GM06990 (cell line): ENCODE results near the gene HMCES.

Experiments used
- DNase-seq: peaks from one replicate; pipeline ENCODE4 v3.0.0-alpha.2; 2011; ENCODE audit not compliant: insufficient read length; ENCODE audit errors: extremely low read depth
- H3K27me3 ChIP-seq: replicated peaks from 2 replicates; pipeline ENCODE4 v1.6.0; 2011; ENCODE audit warnings: low read length; ENCODE audit not compliant: control insufficient read depth, insufficient read depth
- H3K36me3 ChIP-seq: 2 replicates; pipeline ENCODE4 v1.5.1; 2011; ENCODE audit warnings: low read length; ENCODE audit not compliant: control insufficient read depth, insufficient read depth
- H3K4me3 ChIP-seq: replicated peaks from 2 replicates; pipeline ENCODE4 v1.5.1; 2011; ENCODE audit warnings: low read depth, mild to moderate bottlenecking, control low read depth, low read length
- CTCF ChIP-seq: IDR thresholded peaks from 2 replicates; pipeline ENCODE4 v1.5.1; 2011; ENCODE audit warnings: low read length, control low read depth, mild to moderate bottlenecking, inconsistent platforms; ENCODE audit not compliant: insufficient read depth, poor library complexity, severe bottlenecking

The HMCES gene

GRCh38 chr3:129308636-129309035, 30.0 kb downstream of the HMCES start:
- no peak for TF ChIP-seq CTCF
- no peak overlapping the region for H3K4me3 ChIP-seq
- no peaks in the 10 kb centered on the region for H3K27me3 ChIP-seq
- H3K36me3 ChIP-seq = peaks cover 1% of the 10 kb centered on the region
- no peak for DNase-seq

GRCh38 chr3:129310111-129311011, 31.7 kb downstream of the HMCES start:
- Histone ChIP-seq H3K4me3 (no peak overlapping the region), H3K36me3 (peaks cover 1% of the 10 kb centered on the region), H3K27me3 (no peaks in the 10 kb centered on the region)
- DNase-seq = no peak
- no peak for TF ChIP-seq CTCF

GRCh38 chr3:129311054-129311902, 32.6 kb downstream of the HMCES start:
- no peak for DNase-seq
- no peaks in the 10 kb centered on the region; the same call in 1 of the 2 replicates for H3K36me3 ChIP-seq
- TF ChIP-seq CTCF = no peak
- no peak overlapping the region for H3K4me3 ChIP-seq
- no peaks in the 10 kb centered on the region for H3K27me3 ChIP-seq

GRCh38 chr3:129312021-129312639, 33.5 kb downstream of the HMCES start:
- Histone ChIP-seq H3K27me3 (no peaks in the 10 kb centered on the region), H3K4me3 (no peak overlapping the region), H3K36me3 (no peaks in the 10 kb centered on the region; the same call in 1 of the 2 replicates)
- TF ChIP-seq CTCF = no peak
- DNase-seq = no peak

GRCh38 chr3:129312671-129313414, 34.2 kb downstream of the HMCES start:
- Histone ChIP-seq H3K36me3 (no peaks in the 10 kb centered on the region; the same call in 1 of the 2 replicates), H3K27me3 (no peaks in the 10 kb centered on the region), H3K4me3 (no peak overlapping the region)
- no peak for TF ChIP-seq CTCF
- no peak for DNase-seq
